ENCODE results near the gene AHDC1. TPM values are rescaled to one million over a fixed set of nuclear protein-coding genes. Genes with fewer than 3 reads are reported as not detected.

Gene AHDC1
- total RNA-seq, 2 donors from 2014 or later = 13.5 to 14.2 TPM

- H3K4me1 ChIP-seq = peaks cover 15% of the 10 kb centered on the region
- DNase-seq = peak in 3 of 4 donors; percentile 49 to 81 (median 55)
- H3K4me3 ChIP-seq = no peak overlapping the region
- H3K27me3 ChIP-seq = no peaks in the 10 kb centered on the region
- H3K9me3 ChIP-seq = no peaks in the 10 kb centered on the region
- WGBS, 2 donors = 23 to 27% methylated on average over 10 to 11 of the region's 11 CpGs
- intact Hi-C loops (cut with DNase I) = no loop called here
- no peak overlapping the region for H3K27ac ChIP-seq
- peak; percentile 42 for ATAC-seq
- no peaks in the 10 kb centered on the region for H3K36me3 ChIP-seq (replicated peaks in 1 of 2; ENCODE audit: insufficient read depth in 1 of 2, low read depth in 2 of 2)
- no peak for TF ChIP-seq POLR2A (IDR thresholded peaks at IDR 0.05)
- TF ChIP-seq, protein P1, sequence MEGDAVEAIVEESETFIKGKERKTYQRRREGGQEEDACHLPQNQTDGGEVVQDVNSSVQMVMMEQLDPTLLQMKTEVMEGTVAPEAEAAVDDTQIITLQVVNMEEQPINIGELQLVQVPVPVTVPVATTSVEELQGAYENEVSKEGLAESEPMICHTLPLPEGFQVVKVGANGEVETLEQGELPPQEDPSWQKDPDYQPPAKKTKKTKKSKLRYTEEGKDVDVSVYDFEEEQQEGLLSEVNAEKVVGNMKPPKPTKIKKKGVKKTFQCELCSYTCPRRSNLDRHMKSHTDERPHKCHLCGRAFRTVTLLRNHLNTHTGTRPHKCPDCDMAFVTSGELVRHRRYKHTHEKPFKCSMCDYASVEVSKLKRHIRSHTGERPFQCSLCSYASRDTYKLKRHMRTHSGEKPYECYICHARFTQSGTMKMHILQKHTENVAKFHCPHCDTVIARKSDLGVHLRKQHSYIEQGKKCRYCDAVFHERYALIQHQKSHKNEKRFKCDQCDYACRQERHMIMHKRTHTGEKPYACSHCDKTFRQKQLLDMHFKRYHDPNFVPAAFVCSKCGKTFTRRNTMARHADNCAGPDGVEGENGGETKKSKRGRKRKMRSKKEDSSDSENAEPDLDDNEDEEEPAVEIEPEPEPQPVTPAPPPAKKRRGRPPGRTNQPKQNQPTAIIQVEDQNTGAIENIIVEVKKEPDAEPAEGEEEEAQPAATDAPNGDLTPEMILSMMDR (IDR thresholded peaks at IDR 0.05) = peak in 1 of 7 experiments; percentile 13
These were observed 67.2 kb downstream of the AHDC1 start for GRCh38 chr1:27536767-27537166.

DNA sequence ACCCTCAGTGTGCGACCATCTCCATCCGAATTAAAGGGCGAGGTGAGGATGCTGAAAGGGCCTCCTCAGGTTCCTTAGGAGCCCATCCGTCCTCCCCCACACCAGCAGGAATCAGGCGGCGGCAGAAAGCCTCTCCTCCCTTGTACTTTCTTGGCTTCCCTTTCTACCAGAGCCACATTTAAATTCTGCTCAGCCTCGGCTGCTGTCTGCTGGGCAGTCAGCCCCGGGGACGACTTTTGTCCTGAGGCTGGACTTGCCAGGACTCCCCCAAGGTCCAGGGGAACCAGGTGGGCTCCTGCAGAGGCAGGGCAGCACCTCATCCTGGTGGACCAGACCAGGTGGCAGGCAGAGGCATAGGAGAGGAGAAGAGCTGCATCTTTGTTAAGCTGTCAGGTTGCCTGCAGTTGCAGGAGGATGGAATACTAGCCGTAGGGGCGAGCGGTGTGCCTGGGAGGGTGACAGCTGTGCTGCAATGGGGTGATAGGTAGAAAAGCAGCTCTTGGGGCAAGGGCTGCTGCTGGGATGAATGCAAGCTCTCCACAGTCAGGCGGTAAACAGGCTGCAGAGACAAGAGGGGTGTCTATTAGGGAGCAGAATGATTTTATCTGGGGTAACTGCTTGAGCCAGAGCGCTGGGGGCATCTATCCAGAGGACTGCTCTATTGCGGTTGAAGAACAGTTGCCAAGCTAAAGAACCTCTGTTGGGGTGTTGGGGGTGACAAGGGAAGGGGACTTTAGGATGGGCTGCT, 67.8 kb downstream of the AHDC1 start:
- WGBS, 2 donors = 80 to 93% methylated on average over 13 to 15 of the region's 15 CpGs
- H3K4me3 ChIP-seq = no peak overlapping the region
- no peak for TF ChIP-seq POLR2A (IDR thresholded peaks at IDR 0.05)
- TF ChIP-seq, protein P1 (IDR thresholded peaks at IDR 0.05) = no peak
- ATAC-seq (no peak), DNase-seq (no peak)
- H3K36me3 ChIP-seq (replicated peaks in 1 of 2; ENCODE audit: insufficient read depth in 1 of 2, low read depth in 2 of 2) = no peaks in the 10 kb centered on the region
- no peaks in the 10 kb centered on the region for H3K27me3 ChIP-seq
- intact Hi-C loops (cut with DNase I) = no loop called here
- H3K9me3 ChIP-seq = no peaks in the 10 kb centered on the region
- H3K27ac ChIP-seq = no peak overlapping the region
- peaks cover 15% of the 10 kb centered on the region for H3K4me1 ChIP-seq

DNA sequence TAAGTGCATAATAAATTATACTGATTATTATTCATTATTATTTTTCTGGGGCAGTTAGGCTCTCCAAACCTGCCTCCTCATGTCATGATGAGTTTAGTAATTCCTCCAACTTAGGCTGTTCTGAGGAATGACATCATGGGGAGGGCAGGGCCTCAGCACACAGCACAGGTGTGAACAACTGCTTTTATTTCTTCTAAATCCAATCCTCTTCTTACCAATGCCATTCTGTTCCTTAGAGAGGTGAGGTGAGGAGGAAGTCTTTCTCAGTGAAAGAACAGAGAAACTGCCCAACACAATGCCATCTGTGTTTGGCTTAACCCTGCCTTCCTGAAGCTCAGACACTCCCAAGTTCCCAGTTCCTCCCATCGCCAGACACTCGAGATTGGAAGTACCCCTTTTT, 68.6 kb downstream of the AHDC1 start:
- WGBS, 2 donors = 48 to 51% methylated on average over 2 of the region's 2 CpGs
- ATAC-seq = no peak
- TF ChIP-seq POLR2A (IDR thresholded peaks at IDR 0.05) = no peak
- TF ChIP-seq, protein P1 (IDR thresholded peaks at IDR 0.05) = no peak
- Histone ChIP-seq H3K9me3 (no peaks in the 10 kb centered on the region), H3K27me3 (no peaks in the 10 kb centered on the region), H3K36me3 (replicated peaks in 1 of 2; ENCODE audit: insufficient read depth in 1 of 2, low read depth in 2 of 2) (no peaks in the 10 kb centered on the region), H3K4me1 (peaks cover 15% of the 10 kb centered on the region), H3K27ac (no peak overlapping the region), H3K4me3 (no peak overlapping the region)
- intact Hi-C loops (cut with DNase I) = no loop called here
- no peak for DNase-seq

- Histone ChIP-seq H3K36me3 (replicated peaks in 1 of 2; ENCODE audit: insufficient read depth in 1 of 2, low read depth in 2 of 2) (no peaks in the 10 kb centered on the region), H3K4me1 (peaks cover 33% of the 10 kb centered on the region), H3K9me3 (no peaks in the 10 kb centered on the region), H3K27me3 (no peaks in the 10 kb centered on the region), H3K27ac (no peak overlapping the region), H3K4me3 (no peak overlapping the region)
- DNase-seq (no peak), ATAC-seq (no peak)
- WGBS, 2 donors = 89 to 90% methylated on average over 14 of the region's 14 CpGs
- no peak for TF ChIP-seq POLR2A (IDR thresholded peaks at IDR 0.05)
- TF ChIP-seq, protein P1 (IDR thresholded peaks at IDR 0.05) = no peak
- intact Hi-C loops (cut with DNase I) = no loop called here
These were observed 71.8 kb downstream of the AHDC1 start for GRCh38 chr1:27531959-27532685.
